Mesothelial cell of epicardium (in vitro differentiated cells): ENCODE results near the gene AP1B1. TPM values are rescaled to one million over a fixed set of nuclear protein-coding genes. Genes with fewer than 3 reads are reported as not detected.

Experiments
- DNase-seq, 2 experiments: peaks; one replicate each; pipeline ENCODE4 v3.0.0; 2021; ENCODE audit warnings: low spot score in 2 of 2; ENCODE audit not compliant: unreplicated experiment in 2 of 2
- H3K27ac Mint-ChIP-seq: 2 replicates; pipeline ENCODE4 v1.8.0; 2021; ENCODE audit warnings: mixed read lengths
- H3K27me3 Mint-ChIP-seq: 2 replicates; pipeline ENCODE4 v1.8.0; 2021; ENCODE audit warnings: low read depth, mixed read lengths
- H3K36me3 Mint-ChIP-seq: 2 replicates; pipeline ENCODE4 v1.8.0; 2021; ENCODE audit warnings: mixed read lengths
- H3K4me1 Mint-ChIP-seq: 2 replicates; pipeline ENCODE4 v1.8.0; 2021; ENCODE audit warnings: mixed read lengths
- H3K4me3 Mint-ChIP-seq: 2 replicates; pipeline ENCODE4 v1.8.0; 2021; ENCODE audit warnings: mild to moderate bottlenecking, moderate library complexity, mixed read lengths
- H3K9me3 Mint-ChIP-seq: 2 replicates; pipeline ENCODE4 v1.8.0; 2021; ENCODE audit warnings: mixed read lengths
- total RNA-seq: library from RNA; stranded (reverse); gene quantifications from 3 replicates; pipeline ENCODE4 v1.2.1, GENCODE V29; 2021
- TF ChIP-seq, protein P1 (sequence below): fragments of 200-600 bp; sonication (generic); IDR thresholded peaks from one replicate; pipeline ENCODE4 v1.5.0; 2021; ENCODE audit warnings: antibody characterized with exemption; ENCODE audit not compliant: unreplicated experiment

AP1B1 gene
- total RNA-seq, 1 donor from 2014 or later: 43.9 TPM

DNA sequence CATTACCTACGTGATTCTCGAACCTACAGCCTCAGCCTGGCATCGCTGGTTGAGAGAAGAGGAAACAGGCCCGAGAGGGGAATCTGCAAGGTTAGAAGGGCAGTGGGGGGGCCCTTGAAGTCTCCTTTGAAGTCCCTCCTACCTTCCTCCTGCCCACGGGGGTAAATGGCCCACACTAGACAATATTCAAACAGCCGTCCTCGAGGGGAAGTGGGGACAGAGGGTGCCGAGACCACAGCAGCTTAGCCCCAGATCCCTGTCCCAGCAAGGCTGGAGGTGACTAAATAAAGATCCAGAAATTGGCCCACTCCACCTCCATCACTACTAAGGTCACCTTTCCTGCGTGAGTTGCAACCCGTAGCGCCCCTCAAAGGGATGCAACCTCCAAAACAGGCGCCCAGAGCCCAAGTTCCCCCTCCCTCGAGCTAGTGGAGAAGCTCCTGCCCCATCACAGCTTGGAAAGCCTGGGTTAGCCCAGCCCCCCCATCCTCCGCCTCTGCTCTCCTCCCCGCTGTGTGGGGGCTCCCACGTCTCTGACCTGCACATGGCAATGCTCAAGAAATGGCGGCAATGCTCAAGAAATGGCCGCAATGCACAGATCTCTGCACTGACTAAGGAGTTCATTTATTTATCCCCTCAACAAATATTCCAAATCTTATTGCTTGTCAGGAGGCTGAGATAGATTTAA, 72.1 kb downstream of the AP1B1 start:
- H3K4me1 Mint-ChIP-seq: peaks cover 11% of the 10 kb centered on the region
- no peak overlapping the region for H3K27ac Mint-ChIP-seq
- peaks cover 3% of the 10 kb centered on the region for H3K36me3 Mint-ChIP-seq
- no peaks in the 10 kb centered on the region for H3K9me3 Mint-ChIP-seq
- DNase-seq: no peak
- peaks cover 46% of the 10 kb centered on the region for H3K27me3 Mint-ChIP-seq
- peak overlapping the region; percentile 53 for H3K4me3 Mint-ChIP-seq
- TF ChIP-seq, protein P1, sequence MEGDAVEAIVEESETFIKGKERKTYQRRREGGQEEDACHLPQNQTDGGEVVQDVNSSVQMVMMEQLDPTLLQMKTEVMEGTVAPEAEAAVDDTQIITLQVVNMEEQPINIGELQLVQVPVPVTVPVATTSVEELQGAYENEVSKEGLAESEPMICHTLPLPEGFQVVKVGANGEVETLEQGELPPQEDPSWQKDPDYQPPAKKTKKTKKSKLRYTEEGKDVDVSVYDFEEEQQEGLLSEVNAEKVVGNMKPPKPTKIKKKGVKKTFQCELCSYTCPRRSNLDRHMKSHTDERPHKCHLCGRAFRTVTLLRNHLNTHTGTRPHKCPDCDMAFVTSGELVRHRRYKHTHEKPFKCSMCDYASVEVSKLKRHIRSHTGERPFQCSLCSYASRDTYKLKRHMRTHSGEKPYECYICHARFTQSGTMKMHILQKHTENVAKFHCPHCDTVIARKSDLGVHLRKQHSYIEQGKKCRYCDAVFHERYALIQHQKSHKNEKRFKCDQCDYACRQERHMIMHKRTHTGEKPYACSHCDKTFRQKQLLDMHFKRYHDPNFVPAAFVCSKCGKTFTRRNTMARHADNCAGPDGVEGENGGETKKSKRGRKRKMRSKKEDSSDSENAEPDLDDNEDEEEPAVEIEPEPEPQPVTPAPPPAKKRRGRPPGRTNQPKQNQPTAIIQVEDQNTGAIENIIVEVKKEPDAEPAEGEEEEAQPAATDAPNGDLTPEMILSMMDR: no peak

DNA sequence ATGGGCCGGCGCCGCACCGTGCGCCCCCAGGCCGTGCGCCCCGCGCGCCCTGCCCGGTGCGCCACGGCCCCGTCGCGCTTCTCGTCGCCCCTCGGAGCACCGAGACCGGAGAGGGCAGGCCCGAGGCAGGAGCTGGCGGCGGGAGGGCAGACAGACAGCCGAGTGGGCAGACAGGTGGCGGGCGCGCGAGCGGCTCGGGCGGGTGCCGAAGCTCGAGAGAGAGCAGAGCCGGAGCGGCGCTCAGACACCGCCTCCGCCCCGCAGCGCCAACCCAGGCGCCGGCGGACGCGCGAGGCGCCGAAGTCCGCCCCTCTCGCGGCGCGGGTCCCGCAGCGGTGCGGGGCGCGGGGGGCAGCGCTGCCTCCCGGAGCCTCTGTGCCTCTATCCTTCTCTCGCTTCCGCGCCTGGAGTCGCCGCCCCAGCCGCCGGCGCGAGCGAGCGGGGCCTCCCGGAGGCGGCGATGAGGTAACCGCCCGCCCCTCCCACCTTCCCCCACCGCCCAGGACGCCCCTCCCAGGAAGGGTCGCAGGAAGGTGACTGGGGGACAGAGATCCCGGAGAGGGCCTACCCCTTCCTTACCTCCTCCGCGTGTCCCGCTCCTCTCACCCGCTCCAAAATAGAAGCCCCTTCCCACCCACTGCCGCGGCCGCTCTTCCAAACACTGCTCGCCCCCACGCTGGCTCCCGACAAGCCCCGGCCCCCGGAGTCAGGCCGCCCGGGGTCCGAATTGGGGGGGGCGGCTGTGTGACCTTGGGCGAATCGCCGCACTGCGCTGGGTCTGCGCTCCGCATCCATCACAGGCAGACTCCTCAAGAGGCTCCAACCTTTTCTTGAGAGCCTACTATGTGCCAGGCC, 72.9 kb downstream of the AP1B1 start, which contains the start of gene RASL10A:
Gene RASL10A (minus strand): TSS at position 412 of the 855 bp plus-strand sequence. CDS start 451 bp downstream, outside the sequence.
- Mint-ChIP-seq H3K4me3 (peak within 1 kb of the TSS; percentile 60), H3K9me3 (no peaks in the 10 kb centered on the region), H3K4me1 (peaks cover 13% of the 10 kb centered on the region), H3K27ac (no peak within 1 kb of the TSS), H3K27me3 (peaks cover 46% of the 10 kb centered on the region), H3K36me3 (peaks cover 3% of the 10 kb centered on the region)
- no peak for DNase-seq
- TF ChIP-seq, protein P1: no peak

DNA sequence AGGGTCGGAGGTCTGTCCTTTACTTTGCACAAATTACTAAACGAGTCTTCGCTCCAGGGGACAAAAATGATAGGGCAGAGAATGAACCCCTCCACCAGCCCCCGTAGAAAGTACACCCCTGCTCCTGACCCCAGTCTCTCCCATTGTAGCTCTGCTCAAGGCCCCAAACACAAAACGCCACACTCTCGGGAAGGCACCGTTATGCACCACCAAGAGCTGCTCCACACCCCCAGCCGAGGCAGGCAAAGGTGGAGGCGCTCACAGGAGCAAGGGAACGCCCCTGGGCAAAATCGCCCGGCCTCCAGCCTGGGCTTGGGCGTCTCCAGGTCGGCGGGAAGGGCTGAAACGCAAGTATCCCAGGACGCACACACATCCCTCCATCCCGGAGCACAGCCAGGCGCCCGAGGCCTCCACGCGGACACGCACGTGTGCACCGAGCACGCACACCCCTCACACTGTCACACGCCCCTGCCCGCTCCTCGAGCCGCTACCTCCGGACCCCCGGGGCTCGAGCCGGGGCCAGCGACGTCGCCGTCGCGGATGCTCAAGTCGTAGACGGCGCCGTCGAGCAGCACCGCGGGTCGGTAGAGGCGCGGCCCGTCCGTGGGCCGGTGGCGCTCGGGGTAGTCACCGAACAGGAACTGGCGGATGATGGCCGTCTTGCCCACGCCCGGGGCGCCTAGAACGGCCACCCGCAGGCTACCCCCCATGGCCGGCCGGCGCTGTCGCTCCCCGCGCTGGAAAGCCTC, 73.7 kb downstream of the AP1B1 start:
- Mint-ChIP-seq H3K36me3 (peaks cover 3% of the 10 kb centered on the region), H3K27me3 (peaks cover 46% of the 10 kb centered on the region), H3K4me1 (peaks cover 13% of the 10 kb centered on the region), H3K27ac (no peak overlapping the region), H3K4me3 (peak overlapping the region; percentile 60), H3K9me3 (no peaks in the 10 kb centered on the region)
- TF ChIP-seq, protein P1: no peak
- no peak for DNase-seq

DNA sequence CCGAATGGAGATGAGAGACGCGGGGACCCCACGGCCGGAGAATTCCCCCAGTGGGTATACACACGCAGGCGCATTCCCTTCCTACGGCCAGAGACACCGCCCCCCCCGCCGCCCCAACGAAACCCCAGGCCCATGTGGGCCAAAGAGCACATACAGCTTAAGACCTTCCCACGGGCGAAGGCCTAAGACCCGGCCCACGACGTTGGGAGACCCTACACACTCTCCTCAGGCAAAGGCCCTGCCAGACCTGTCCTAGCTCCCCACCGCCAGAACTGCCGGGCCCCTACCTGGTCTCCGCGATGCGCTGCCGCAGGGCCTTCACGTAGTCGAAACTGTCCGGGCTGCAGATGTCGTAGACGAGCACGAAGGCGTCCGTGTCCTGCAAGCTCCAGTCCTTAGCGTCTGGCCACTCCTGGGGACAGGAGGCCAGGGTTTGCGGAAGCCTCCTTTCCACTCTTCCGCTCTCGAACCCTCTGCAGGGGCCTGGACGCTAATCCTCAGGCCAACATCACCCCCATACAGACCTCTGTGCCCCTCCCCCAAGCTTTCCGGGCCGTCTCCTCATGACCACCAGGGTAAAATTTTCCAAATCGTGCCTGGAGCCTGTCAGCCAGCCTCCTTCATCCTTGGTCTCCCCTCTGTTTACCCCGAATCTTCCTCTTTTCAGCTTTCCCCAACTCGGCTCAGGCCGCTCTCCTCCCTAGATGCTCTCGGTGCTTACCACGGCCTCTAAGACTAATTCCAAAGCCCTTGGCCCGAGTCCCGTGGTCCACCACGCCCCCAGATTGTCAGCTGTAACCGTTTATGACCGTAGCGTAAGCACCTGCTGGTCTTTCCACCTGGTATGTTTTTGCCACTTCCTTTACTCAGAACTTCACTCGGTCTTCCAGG, 74.5 kb downstream of the AP1B1 start:
- DNase-seq: no peak
- Mint-ChIP-seq H3K9me3 (no peaks in the 10 kb centered on the region), H3K27me3 (peaks cover 46% of the 10 kb centered on the region), H3K4me3 (peak overlapping the region; percentile 60), H3K36me3 (peaks cover 3% of the 10 kb centered on the region), H3K4me1 (peaks cover 15% of the 10 kb centered on the region), H3K27ac (no peak overlapping the region)
- TF ChIP-seq, protein P1: no peak
